Smooth muscle cell (in vitro differentiated cells): ENCODE measurements around the gene GPR15LG. TPM values are rescaled to one million over a fixed set of nuclear protein-coding genes. Genes with fewer than 3 reads are reported as not detected.

ENCODE experiments used
- DNase-seq: peaks from one replicate; lab custom pipeline; 2025; ENCODE audit not compliant: unreplicated experiment; lab: John Stamatoyannopoulos, UW
- H2AFZ ChIP-seq: fragments of 200-600 bp; sonication (generic); 2 replicates; pipeline ENCODE4 v1.6.0; 2016; ENCODE audit warnings: antibody characterized with exemption, low read depth, mild to moderate bottlenecking
- H3F3A ChIP-seq: fragments of 200-600 bp; sonication (generic); 2 replicates; pipeline ENCODE4 v1.6.0; 2017; ENCODE audit warnings: antibody characterized with exemption, low read depth
- H3K27ac ChIP-seq: fragments of 200-600 bp; sonication (generic); 2 replicates; pipeline ENCODE4 v1.5.1; 2016; ENCODE audit warnings: low read depth, mild to moderate bottlenecking
- H3K27me3 ChIP-seq: fragments of 200-600 bp; sonication (generic); 2 replicates; pipeline ENCODE4 v1.6.1; 2016; ENCODE audit warnings: low read depth, mild to moderate bottlenecking
- H3K36me3 ChIP-seq: fragments of 200-600 bp; sonication (generic); 2 replicates; pipeline ENCODE4 v1.5.1; 2016; ENCODE audit warnings: low read depth
- H3K4me1 ChIP-seq: fragments of 200-600 bp; sonication (generic); 2 replicates; pipeline ENCODE4 v1.5.1; 2016; ENCODE audit warnings: low read depth
- H3K4me2 ChIP-seq: fragments of 200-600 bp; sonication (generic); 2 replicates; pipeline ENCODE4 v1.6.0; 2016; ENCODE audit warnings: mild to moderate bottlenecking
- H3K4me3 ChIP-seq: fragments of 200-600 bp; sonication (generic); 2 replicates; pipeline ENCODE4 v1.5.1; 2016; ENCODE audit warnings: mild to moderate bottlenecking
- H3K79me2 ChIP-seq: fragments of 200-600 bp; sonication (generic); 2 replicates; pipeline ENCODE4 v1.6.0; 2016; ENCODE audit warnings: low read depth, mild to moderate bottlenecking
- H3K9ac ChIP-seq: fragments of 200-600 bp; sonication (generic); 2 replicates; pipeline ENCODE4 v1.6.0; 2016; ENCODE audit warnings: low read depth
- H3K9me3 ChIP-seq: fragments of 200-600 bp; sonication (generic); replicated peaks from 2 replicates; pipeline ENCODE4 v1.5.1; 2016; ENCODE audit warnings: low read depth
- H4K20me1 ChIP-seq: fragments of 200-600 bp; sonication (generic); 2 replicates; pipeline ENCODE4 v1.6.0; 2016; ENCODE audit warnings: low read depth
- CTCF ChIP-seq: fragments of 200-600 bp; sonication (generic); IDR thresholded peaks from 2 replicates; pipeline ENCODE4 v1.5.1; 2017; ENCODE audit warnings: borderline replicate concordance, mild to moderate bottlenecking, antibody characterized with exemption; ENCODE audit not compliant: insufficient read depth, poor library complexity, severe bottlenecking
- WGBS: methylation state at CpG from one replicate; pipeline ENCODE4 v1.1.7; 2016; ENCODE audit warnings: low lambda C conversion rate; 5-methylcytosine and 5-hydroxymethylcytosine counted together
- polyA plus RNA-seq: library from polyadenylated mRNA; unstranded; fragments of >200 nt; fragmentation: Nextera tagmentation; extraction: Ambion mirVana; gene quantifications from 2 replicates; pipeline ENCODE4 v1.2.1, GENCODE V29; 2016
- total RNA-seq: library from RNA; depleted of rRNA; stranded (reverse); fragments of >200 nt; gene quantifications from 2 replicates; pipeline ENCODE4 v1.2.3, GENCODE V29; 2014

The GPR15LG gene
- total and polyA plus RNA-seq, 2 experiments from 2014 or later: 0.49 to 1.6 TPM

GRCh38 chr10:84233940-84234339 is 60.3 kb downstream of the GPR15LG start:
- Histone ChIP-seq H2AFZ (no peak overlapping the region), H3K27me3 (peaks cover 18% of the 10 kb centered on the region), H3K4me3 (no peak overlapping the region), H4K20me1 (no peaks in the 10 kb centered on the region), H3K4me2 (no peak overlapping the region), H3K9ac (no peak overlapping the region), H3K36me3 (no peaks in the 10 kb centered on the region), H3K4me1 (no peaks in the 10 kb centered on the region), H3F3A (no peaks in the 10 kb centered on the region), H3K79me2 (no peaks in the 10 kb centered on the region), H3K9me3 (no peaks in the 10 kb centered on the region), H3K27ac (no peak overlapping the region)
- 91% methylated on average over 4 of the region's 4 CpGs for WGBS
- DNase-seq: no peak
- no peak for TF ChIP-seq CTCF

- Histone ChIP-seq H3F3A (no peaks in the 10 kb centered on the region), H3K79me2 (no peaks in the 10 kb centered on the region), H3K4me1 (no peaks in the 10 kb centered on the region), H3K9me3 (no peaks in the 10 kb centered on the region), H3K9ac (no peak overlapping the region), H2AFZ (no peak overlapping the region), H3K27ac (no peak overlapping the region), H4K20me1 (no peaks in the 10 kb centered on the region), H3K4me2 (no peak overlapping the region), H3K4me3 (no peak overlapping the region), H3K27me3 (peaks cover 18% of the 10 kb centered on the region), H3K36me3 (no peaks in the 10 kb centered on the region)
- TF ChIP-seq CTCF: no peak
- WGBS: 81% methylated on average over 4 of the region's 4 CpGs
- DNase-seq: no peak
These were observed 60.9 kb downstream of the GPR15LG start for GRCh38 chr10:84234479-84234878.

Other genes starting within 250 kb of the GPR15LG start
- 160 and 171 TPM in 2 replicates for gene GHITM, start 34.3 kb upstream of the GPR15LG start, total RNA-seq
- 147 and 160 TPM in 2 replicates for gene GHITM, start 34.3 kb upstream of the GPR15LG start, polyA plus RNA-seq
- 0.67 and 4.3 TPM in 2 replicates for gene CDHR1, start 20.7 kb downstream of the GPR15LG start, total RNA-seq
- 1.2 and 1.9 TPM in 2 replicates for gene CDHR1, start 20.7 kb downstream of the GPR15LG start, polyA plus RNA-seq
- not detected in 2 replicates for gene LRIT2, start 51.7 kb downstream of the GPR15LG start, total RNA-seq
- not detected in 2 replicates for gene LRIT2, start 51.7 kb downstream of the GPR15LG start, polyA plus RNA-seq
- not detected in 2 replicates for gene LRIT1, start 67.7 kb downstream of the GPR15LG start, total RNA-seq
- not detected in 2 replicates for gene LRIT1, start 67.7 kb downstream of the GPR15LG start, polyA plus RNA-seq
- gene RGR, start 71.3 kb downstream of the GPR15LG start, total RNA-seq: not detected in 2 replicates
- gene RGR, start 71.3 kb downstream of the GPR15LG start, polyA plus RNA-seq: not detected in 2 replicates
- gene CCSER2, start 154.8 kb downstream of the GPR15LG start, total RNA-seq: 42.1 and 53.8 TPM in 2 replicates
- 32.8 and 46.9 TPM in 2 replicates for gene CCSER2, start 154.8 kb downstream of the GPR15LG start, polyA plus RNA-seq